Endodermal cell (in vitro differentiated cells): ENCODE measurements around the gene PHRF1. TPM values are rescaled to one million over a fixed set of nuclear protein-coding genes. Genes with fewer than 3 reads are reported as not detected.
A peak's percentile ranks its signal among the peaks of the same experiment; 100 is the strongest.

Experiments used
- DNase-seq: peaks from one replicate; pipeline ENCODE4 v3.0.0-alpha.2; 2017
- H3K27ac ChIP-seq: 2 replicates; pipeline ENCODE4 v1.5.1; 2013; ENCODE audit warnings: mild to moderate bottlenecking, low read depth, low read length, moderate library complexity
- H3K27me3 ChIP-seq: 2 replicates; pipeline ENCODE4 v1.6.1; 2013; ENCODE audit warnings: mild to moderate bottlenecking, low read length, moderate library complexity; ENCODE audit not compliant: insufficient read depth, control insufficient read depth, poor library complexity, severe bottlenecking
- H3K36me3 ChIP-seq: 2 replicates; pipeline ENCODE4 v1.7.0; 2013; ENCODE audit warnings: mild to moderate bottlenecking, low read length, moderate library complexity; ENCODE audit not compliant: control insufficient read depth, insufficient read depth
- H3K4me1 ChIP-seq: one replicate; pipeline ENCODE4 v1.7.0; 2013; ENCODE audit warnings: low read length; ENCODE audit not compliant: control insufficient read depth, insufficient read depth
- H3K4me3 ChIP-seq: 2 replicates; pipeline ENCODE4 v1.5.1; 2013; ENCODE audit warnings: mild to moderate bottlenecking, low read length, moderate library complexity
- H3K9ac ChIP-seq: 2 replicates; pipeline ENCODE4 v1.6.1; 2013; ENCODE audit warnings: mild to moderate bottlenecking, low read length, moderate library complexity; ENCODE audit not compliant: poor library complexity, severe bottlenecking; ENCODE audit errors: extremely low read depth
- H3K9me3 ChIP-seq: 2 replicates; pipeline ENCODE4 v1.6.1; 2013; ENCODE audit warnings: mild to moderate bottlenecking, low read length, moderate library complexity; ENCODE audit not compliant: control insufficient read depth
- H3K27ac Mint-ChIP-seq: 2 replicates; pipeline ENCODE4 v1.8.0; 2020; ENCODE audit warnings: mixed read lengths
- H3K27me3 Mint-ChIP-seq: 2 replicates; pipeline ENCODE4 v1.8.0; 2021; ENCODE audit warnings: mild to moderate bottlenecking, mixed read lengths; ENCODE audit not compliant: insufficient read depth
- H3K36me3 Mint-ChIP-seq: 2 replicates; pipeline ENCODE4 v1.8.0; 2020; ENCODE audit warnings: low read depth, mixed read lengths
- H3K4me1 Mint-ChIP-seq: 2 replicates; pipeline ENCODE4 v1.8.0; 2020; ENCODE audit warnings: mixed read lengths
- H3K4me3 Mint-ChIP-seq: 2 replicates; pipeline ENCODE4 v1.8.0; 2020; ENCODE audit warnings: mild to moderate bottlenecking, moderate library complexity, mixed read lengths
- H3K9me3 Mint-ChIP-seq: 2 replicates; pipeline ENCODE4 v1.8.0; 2020; ENCODE audit warnings: mild to moderate bottlenecking, mixed read lengths
- CTCF ChIP-seq: fragments of 200-600 bp; sonication (generic); conservative IDR thresholded peaks from 2 replicates; pipeline ENCODE4 v1.5.0; 2021; ENCODE audit warnings: antibody characterized with exemption, mild to moderate bottlenecking
- WGBS, 2 experiments: methylation state at CpG; one replicate each; pipeline versions ENCODE4 v1.1.5 to v1.1.7; 2013; ENCODE audit warnings: missing lambda C conversion rate in 2 of 2, mixed read lengths in 1 of 2; ENCODE audit not compliant: insufficient coverage in 1 of 2, insufficient read length in 1 of 2; 5-methylcytosine and 5-hydroxymethylcytosine counted together
- total RNA-seq, 2 donors: library from RNA; stranded (reverse); fragmentation: NEBNext Ultra II Directional in 1 of 2; extraction: Animal tissue kit (Norgen Biotek cat#: 25700) in 1 of 2; gene quantifications; 2 replicates in 1 of 2; 3 replicates in 1 of 2; pipeline ENCODE4 v1.2.1, GENCODE V29; 2021

PHRF1 gene
- total RNA-seq, 2 donors from 2014 or later, result 43.4 to 48.0 TPM

- no peak overlapping the region for H3K4me3 Mint-ChIP-seq
- TF ChIP-seq CTCF, result no peak
- H3K27me3 ChIP-seq, result no peaks in the 10 kb centered on the region
- DNase-seq, result no peak
- H3K4me1 Mint-ChIP-seq, result no peaks in the 10 kb centered on the region
- H3K36me3 Mint-ChIP-seq, result peaks cover 62% of the 10 kb centered on the region
- H3K27me3 Mint-ChIP-seq, result no peaks in the 10 kb centered on the region
- no peak overlapping the region for H3K4me3 ChIP-seq
- 93 to 94% methylated on average over 7 to 10 of the region's 10 CpGs for WGBS, 2 experiments
- H3K36me3 ChIP-seq, result peaks cover 67% of the 10 kb centered on the region
- H3K4me1 ChIP-seq, result no peaks in the 10 kb centered on the region
- no peaks in the 10 kb centered on the region for H3K9me3 Mint-ChIP-seq
- H3K9ac ChIP-seq, result no peak overlapping the region
- H3K9me3 ChIP-seq, result no peaks in the 10 kb centered on the region
- no peak overlapping the region for H3K27ac Mint-ChIP-seq
- no peak overlapping the region for H3K27ac ChIP-seq
These were observed 20.1 kb downstream of the PHRF1 start for GRCh38 chr11:596374-596773.

- Mint-ChIP-seq H3K4me1 (no peaks in the 10 kb centered on the region), H3K27ac (peak overlapping the region; percentile 92), H3K36me3 (peaks cover 66% of the 10 kb centered on the region), H3K27me3 (no peaks in the 10 kb centered on the region), H3K9me3 (no peaks in the 10 kb centered on the region), H3K4me3 (no peak overlapping the region)
- no peak overlapping the region for H3K27ac ChIP-seq
- H3K9me3 ChIP-seq, result no peaks in the 10 kb centered on the region
- peaks cover 73% of the 10 kb centered on the region for H3K36me3 ChIP-seq
- no peaks in the 10 kb centered on the region for H3K4me1 ChIP-seq
- H3K4me3 ChIP-seq, result no peak overlapping the region
- 83 to 95% methylated on average over 12 to 29 of the region's 29 CpGs for WGBS, 2 experiments
- H3K9ac ChIP-seq, result no peak overlapping the region
- DNase-seq, result peak; percentile 86
- TF ChIP-seq CTCF, result peak; percentile 71
- no peaks in the 10 kb centered on the region for H3K27me3 ChIP-seq
These were observed 21.0 kb downstream of the PHRF1 start for GRCh38 chr11:597166-597725.

GRCh38 chr11:598005-598680, 21.9 kb downstream of the PHRF1 start:
- Histone ChIP-seq H3K27ac (no peak overlapping the region), H3K27me3 (no peaks in the 10 kb centered on the region), H3K4me1 (no peaks in the 10 kb centered on the region), H3K4me3 (no peak overlapping the region), H3K9ac (no peak overlapping the region), H3K36me3 (peaks cover 74% of the 10 kb centered on the region), H3K9me3 (no peaks in the 10 kb centered on the region)
- peaks cover 60% of the 10 kb centered on the region for H3K36me3 Mint-ChIP-seq
- TF ChIP-seq CTCF, result no peak
- no peak for DNase-seq
- no peak overlapping the region for H3K4me3 Mint-ChIP-seq
- WGBS, 2 experiments, result 93 to 95% methylated on average over 25 to 30 of the region's 30 CpGs
- no peak overlapping the region for H3K27ac Mint-ChIP-seq
- no peaks in the 10 kb centered on the region for H3K9me3 Mint-ChIP-seq
- no peaks in the 10 kb centered on the region for H3K4me1 Mint-ChIP-seq
- H3K27me3 Mint-ChIP-seq, result no peaks in the 10 kb centered on the region
